Activated T-helper 17 cell treated with anti-CD3 and anti-CD28 coated beads, Interleukin-2, amount 50 U/mL, for 72 hours (primary cell): ENCODE measurements around the gene TUBG1. TPM values are rescaled to one million over a fixed set of nuclear protein-coding genes. Genes with fewer than 3 reads are reported as not detected.
"Not testable (repeated sequence)": the region's sequence is repeated elsewhere in the genome, so short reads cannot be mapped to it uniquely, and the experiment has no call there.

ENCODE experiments used
- ATAC-seq: fragments of 150-1000 bp; cut with Tn5 transposase; replicated peaks from 2 replicates; pipeline ENCODE4 v1.10.0; 2021; ENCODE audit warnings: mild to moderate bottlenecking, moderate library complexity
- H3K27ac Mint-ChIP-seq: one replicate; pipeline ENCODE4 v1.8.0; 2022; ENCODE audit warnings: mixed read lengths
- H3K27me3 Mint-ChIP-seq: one replicate; pipeline ENCODE4 v1.8.0; 2022; ENCODE audit warnings: mixed read lengths
- H3K36me3 Mint-ChIP-seq: one replicate; pipeline ENCODE4 v1.8.0; 2022; ENCODE audit warnings: low read depth, mild to moderate bottlenecking, mixed read lengths
- H3K4me1 Mint-ChIP-seq: one replicate; pipeline ENCODE4 v1.8.0; 2022; ENCODE audit warnings: mixed read lengths
- H3K4me3 Mint-ChIP-seq: one replicate; pipeline ENCODE4 v1.8.0; 2022; ENCODE audit warnings: mild to moderate bottlenecking, mixed read lengths
- H3K9me3 Mint-ChIP-seq: one replicate; pipeline ENCODE4 v1.8.0; 2022; ENCODE audit warnings: mixed read lengths
- total RNA-seq, 2 donors: library from RNA; stranded (reverse); gene quantifications; one replicate each; pipeline ENCODE4 v1.2.3, GENCODE V29; 2022

Gene TUBG1
- total RNA-seq, 2 donors from 2014 or later, result 55.8 to 88.4 TPM

DNA sequence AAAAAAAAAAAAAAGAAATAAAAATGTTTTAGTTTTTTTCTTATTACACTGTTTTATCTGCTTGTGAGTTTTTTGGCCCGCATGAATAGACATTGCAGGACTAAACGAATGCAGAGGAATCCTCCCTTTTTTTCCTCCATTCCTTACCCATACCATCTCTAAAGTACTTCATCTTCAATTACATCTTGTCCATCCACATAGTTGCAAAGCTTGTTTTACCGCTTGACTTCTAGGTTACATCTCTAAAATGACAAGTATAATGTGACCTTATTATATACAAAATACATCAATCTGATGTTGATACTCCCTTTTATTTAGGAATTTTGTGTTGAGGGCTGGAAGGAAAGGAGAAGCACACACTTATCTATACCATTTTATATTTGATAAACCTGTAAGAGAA is 13.1 kb upstream of the TUBG1 start:
- Mint-ChIP-seq H3K4me3 (no peak overlapping the region), H3K9me3 (no peaks in the 10 kb centered on the region), H3K36me3 (peaks cover 62% of the 10 kb centered on the region), H3K27ac (no peak overlapping the region), H3K27me3 (no peaks in the 10 kb centered on the region), H3K4me1 (peaks cover 15% of the 10 kb centered on the region)
- ATAC-seq, result no peak

DNA sequence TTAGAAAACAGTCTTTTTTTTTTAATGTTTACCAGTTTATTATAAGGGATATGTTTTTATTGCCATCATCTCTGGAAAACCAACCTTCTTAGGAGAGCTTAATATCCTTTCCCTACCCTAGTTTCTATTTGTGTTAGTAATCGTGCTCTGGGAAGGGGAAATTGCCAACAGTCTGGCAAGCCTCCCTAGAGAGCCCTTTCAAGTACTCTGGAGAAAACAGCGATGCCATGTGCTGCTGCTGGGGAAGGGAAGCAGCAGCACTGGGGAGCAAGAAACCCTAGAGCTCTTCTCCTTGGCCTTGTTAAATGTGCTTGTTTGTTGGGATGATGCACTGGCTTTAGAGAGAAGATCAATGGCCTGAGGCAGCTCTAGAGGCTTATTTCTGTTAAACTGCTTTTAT is 10.6 kb upstream of the TUBG1 start:
- no peak for ATAC-seq
- H3K27ac Mint-ChIP-seq, result peak overlapping the region; percentile 35
- H3K4me3 Mint-ChIP-seq, result peak overlapping the region; percentile 13
- H3K9me3 Mint-ChIP-seq, result no peaks in the 10 kb centered on the region
- H3K27me3 Mint-ChIP-seq, result no peaks in the 10 kb centered on the region
- peaks cover 60% of the 10 kb centered on the region for H3K36me3 Mint-ChIP-seq
- peaks cover 19% of the 10 kb centered on the region for H3K4me1 Mint-ChIP-seq

DNA sequence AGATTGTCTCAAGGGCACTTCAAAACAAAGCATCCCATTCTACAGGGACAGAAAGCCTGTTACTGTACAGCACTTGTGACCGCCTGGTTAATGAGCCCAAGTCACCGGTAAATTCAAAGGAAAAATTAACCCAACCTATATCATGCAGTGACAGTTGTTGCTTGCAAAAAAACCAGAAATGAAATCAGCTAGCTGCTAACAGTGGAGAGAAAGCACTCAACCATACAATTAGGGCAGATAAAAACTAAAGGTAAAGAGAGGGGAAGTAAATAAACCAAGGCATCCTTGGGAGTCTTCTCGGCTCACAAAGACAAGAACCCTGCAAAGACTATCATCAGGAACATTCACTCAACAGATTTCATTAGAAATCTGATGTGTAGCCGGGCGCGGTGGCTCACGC is 6.2 kb upstream of the TUBG1 start:
- Mint-ChIP-seq H3K36me3 (peaks cover 63% of the 10 kb centered on the region), H3K4me3 (no peak overlapping the region), H3K4me1 (peaks cover 22% of the 10 kb centered on the region), H3K9me3 (no peaks in the 10 kb centered on the region), H3K27ac (no peak overlapping the region), H3K27me3 (no peaks in the 10 kb centered on the region)
- no peak for ATAC-seq

DNA sequence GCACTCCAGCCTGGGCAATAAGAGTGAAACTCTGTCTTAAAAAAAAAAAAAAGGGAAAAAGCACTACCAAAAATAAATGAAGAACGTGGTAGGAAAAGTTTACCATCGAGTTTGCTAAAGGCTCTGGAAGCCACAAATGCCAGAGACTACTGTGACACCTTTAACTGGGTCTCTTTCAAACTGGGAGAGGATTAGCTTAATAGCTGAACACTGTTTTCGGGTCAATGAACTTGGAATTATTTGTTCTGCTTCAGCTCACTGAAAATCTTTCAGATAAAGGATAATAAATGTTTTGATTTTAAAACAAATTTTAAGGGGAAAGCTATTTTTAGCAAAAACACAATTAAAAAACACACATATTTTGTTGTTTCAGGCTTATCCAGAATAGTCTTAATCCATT is 1.7 kb upstream of the TUBG1 start:
- Mint-ChIP-seq H3K9me3 (no peaks in the 10 kb centered on the region), H3K4me1 (peaks cover 13% of the 10 kb centered on the region), H3K4me3 (peak overlapping the region; percentile 96), H3K27me3 (no peaks in the 10 kb centered on the region), H3K27ac (no peak overlapping the region), H3K36me3 (peaks cover 55% of the 10 kb centered on the region)
- no peak for ATAC-seq

DNA sequence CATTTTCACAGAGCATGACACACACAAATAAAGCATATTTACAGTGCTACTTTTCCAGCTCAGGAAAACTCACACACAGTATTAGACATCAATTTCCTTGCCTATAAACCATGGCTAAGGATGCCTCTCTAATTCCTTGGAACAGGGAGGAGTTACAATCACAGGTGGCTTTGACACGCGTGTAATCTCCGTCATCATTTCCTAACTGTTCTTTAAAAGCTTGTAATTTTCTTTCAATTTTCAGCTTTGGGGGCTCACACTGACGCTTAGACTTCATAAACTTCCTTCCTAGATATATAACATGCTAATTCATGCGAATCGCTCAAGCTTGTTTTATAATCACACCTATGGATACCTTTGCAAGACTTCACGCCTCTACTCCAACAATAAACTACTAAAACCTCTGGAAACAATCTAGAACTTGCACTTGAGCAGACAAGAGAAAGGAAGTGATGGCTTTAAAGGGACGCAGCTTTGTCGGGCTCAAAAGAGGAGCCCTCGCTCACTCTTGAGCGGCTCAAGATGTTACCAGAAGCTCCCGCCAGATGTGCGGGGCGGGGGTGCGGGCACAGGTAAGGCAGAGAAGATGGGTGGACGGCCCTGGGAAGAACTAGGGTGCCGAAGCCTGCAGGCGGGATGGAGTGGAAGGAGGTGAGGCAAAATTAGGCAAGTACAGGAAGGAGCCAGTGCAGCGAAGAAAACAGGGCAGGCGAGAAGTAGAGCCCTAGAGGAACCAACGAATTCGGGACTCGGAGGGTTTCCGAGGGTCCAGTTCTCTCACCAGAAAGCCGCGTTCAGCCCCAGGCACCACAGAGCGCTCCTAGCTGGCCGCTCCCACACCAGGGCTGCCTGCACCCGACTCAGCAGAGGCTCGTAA is 940 bp upstream of the TUBG1 start:
- peak; percentile 60 for ATAC-seq
- Mint-ChIP-seq H3K27ac (peak overlapping the region; percentile 94), H3K4me3 (peak overlapping the region; percentile 96), H3K27me3 (no peaks in the 10 kb centered on the region), H3K9me3 (no peaks in the 10 kb centered on the region), H3K36me3 (peaks cover 56% of the 10 kb centered on the region), H3K4me1 (peaks cover 8% of the 10 kb centered on the region)

DNA sequence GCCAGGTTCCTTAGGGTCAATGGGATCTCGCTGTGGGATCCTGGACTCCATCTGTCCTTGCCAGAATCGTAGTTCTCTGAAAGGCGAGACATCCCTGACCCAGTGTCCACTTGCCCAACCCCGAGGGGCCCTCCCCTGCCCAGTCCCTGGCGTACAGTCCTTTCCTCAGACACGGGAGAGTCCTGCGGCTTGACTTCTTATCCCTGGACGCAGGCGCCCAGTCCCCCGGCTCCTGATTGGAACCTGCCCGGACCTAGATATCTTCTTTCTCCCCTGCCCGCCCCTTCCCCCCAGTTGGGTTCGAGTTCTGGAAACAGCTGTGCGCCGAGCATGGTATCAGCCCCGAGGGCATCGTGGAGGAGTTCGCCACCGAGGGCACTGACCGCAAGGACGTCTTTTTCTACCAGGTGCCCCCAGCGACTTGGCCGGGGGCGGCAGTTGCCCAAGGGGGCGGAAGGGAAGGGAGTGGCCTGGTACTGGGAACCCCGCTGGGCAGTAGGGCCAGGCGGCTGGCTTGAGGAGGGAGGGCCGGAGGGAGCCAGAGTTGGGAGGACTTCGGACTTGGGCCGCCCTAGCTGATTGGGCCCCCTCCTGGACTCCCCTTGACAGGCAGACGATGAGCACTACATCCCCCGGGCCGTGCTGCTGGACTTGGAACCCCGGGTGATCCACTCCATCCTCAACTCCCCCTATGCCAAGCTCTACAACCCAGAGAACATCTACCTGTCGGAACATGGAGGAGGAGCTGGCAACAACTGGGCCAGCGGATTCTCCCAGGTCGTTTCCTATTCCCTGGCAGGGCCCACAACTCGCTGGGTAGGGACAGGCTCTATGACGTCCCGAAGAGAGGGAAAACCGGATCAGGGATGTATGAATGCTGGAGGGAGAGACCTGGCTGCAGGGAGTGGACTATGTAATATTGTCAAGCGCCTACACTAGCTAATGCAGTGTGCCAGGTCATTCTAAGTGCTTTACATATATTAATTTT is 625 bp downstream of the TUBG1 start:
- peaks cover 56% of the 10 kb centered on the region for H3K36me3 Mint-ChIP-seq
- not testable (repeated sequence) for H3K9me3 Mint-ChIP-seq, H3K4me1 Mint-ChIP-seq, H3K27me3 Mint-ChIP-seq
- peak overlapping the region; percentile 94 for H3K27ac Mint-ChIP-seq
- peak; percentile 1 for ATAC-seq
- peak overlapping the region; percentile 96 for H3K4me3 Mint-ChIP-seq

DNA sequence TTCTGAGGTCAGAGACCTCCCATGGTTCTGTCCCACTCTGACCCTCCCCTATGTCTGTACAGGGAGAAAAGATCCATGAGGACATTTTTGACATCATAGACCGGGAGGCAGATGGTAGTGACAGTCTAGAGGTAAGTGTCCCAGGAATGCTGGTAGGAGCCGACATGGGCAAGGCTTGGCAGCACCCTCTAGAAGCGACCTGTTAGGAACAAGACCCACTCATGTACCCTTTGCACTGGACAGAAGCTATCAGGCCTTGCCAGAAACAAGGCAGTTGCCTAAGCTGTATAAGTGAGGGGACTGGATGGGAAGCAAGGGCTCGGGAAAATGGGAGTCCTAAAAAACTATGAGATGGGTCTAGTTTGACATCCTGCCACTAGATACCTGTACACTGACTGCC is 2.5 kb downstream of the TUBG1 start:
- no peak for ATAC-seq
- H3K27me3 Mint-ChIP-seq, result no peaks in the 10 kb centered on the region
- H3K4me1 Mint-ChIP-seq, result no peaks in the 10 kb centered on the region
- no peak overlapping the region for H3K4me3 Mint-ChIP-seq
- H3K9me3 Mint-ChIP-seq, result no peaks in the 10 kb centered on the region
- no peak overlapping the region for H3K27ac Mint-ChIP-seq
- H3K36me3 Mint-ChIP-seq, result peaks cover 48% of the 10 kb centered on the region

DNA sequence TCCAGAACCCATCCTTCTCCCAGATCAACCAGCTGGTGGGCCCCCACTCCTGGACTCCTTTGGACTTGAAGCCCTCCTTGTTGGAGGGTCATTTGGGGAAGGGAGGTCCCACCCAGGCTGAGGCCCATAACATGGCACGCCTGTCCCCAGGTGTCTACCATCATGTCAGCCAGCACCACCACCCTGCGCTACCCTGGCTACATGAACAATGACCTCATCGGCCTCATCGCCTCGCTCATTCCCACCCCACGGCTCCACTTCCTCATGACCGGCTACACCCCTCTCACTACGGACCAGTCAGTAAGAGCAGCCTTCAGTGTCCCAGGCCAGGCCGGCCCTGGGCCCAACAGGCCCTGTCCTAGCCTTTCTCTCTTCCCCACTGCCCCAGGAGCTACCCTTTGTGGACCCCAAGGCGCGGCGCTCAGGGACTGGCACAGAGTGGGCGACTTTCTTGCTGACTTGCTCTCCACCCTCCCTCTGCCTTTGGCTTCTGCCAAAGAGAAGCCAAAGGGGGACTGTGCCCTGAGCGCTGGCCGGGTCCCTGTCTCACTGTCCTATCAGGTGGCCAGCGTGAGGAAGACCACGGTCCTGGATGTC is 4.3 kb downstream of the TUBG1 start:
- Mint-ChIP-seq H3K9me3 (no peaks in the 10 kb centered on the region), H3K4me1 (no peaks in the 10 kb centered on the region), H3K4me3 (no peak overlapping the region), H3K27ac (no peak overlapping the region), H3K27me3 (no peaks in the 10 kb centered on the region), H3K36me3 (peaks cover 48% of the 10 kb centered on the region)
- ATAC-seq, result no peak

DNA sequence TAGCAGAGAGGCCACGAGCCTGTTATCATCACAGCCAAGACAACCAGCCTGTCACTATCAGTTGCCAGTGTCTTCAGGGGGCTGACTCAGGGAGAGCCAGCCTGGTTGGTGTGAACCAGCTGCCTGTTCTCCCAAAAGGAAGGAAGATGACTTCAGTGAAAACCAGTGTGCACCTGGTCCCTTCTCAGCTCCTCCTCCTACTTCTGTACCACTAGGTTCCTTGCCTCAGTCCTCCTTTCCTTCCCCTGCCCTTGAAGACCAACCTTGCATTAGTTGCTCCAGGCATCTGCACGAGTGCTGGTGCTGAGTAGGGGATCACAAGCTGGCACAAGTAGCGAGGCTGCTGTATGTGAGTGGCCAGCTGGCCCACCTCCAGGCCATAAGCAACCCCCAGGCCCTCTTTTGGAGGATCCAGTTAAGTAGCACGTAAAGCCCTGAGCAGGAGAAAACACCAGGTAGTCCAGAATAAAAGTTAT is 8.5 kb downstream of the TUBG1 start:
- Mint-ChIP-seq H3K4me1 (no peaks in the 10 kb centered on the region), H3K4me3 (no peak overlapping the region), H3K36me3 (peaks cover 30% of the 10 kb centered on the region), H3K27ac (peak overlapping the region; percentile 28), H3K9me3 (no peaks in the 10 kb centered on the region), H3K27me3 (no peaks in the 10 kb centered on the region)
- no peak for ATAC-seq

DNA sequence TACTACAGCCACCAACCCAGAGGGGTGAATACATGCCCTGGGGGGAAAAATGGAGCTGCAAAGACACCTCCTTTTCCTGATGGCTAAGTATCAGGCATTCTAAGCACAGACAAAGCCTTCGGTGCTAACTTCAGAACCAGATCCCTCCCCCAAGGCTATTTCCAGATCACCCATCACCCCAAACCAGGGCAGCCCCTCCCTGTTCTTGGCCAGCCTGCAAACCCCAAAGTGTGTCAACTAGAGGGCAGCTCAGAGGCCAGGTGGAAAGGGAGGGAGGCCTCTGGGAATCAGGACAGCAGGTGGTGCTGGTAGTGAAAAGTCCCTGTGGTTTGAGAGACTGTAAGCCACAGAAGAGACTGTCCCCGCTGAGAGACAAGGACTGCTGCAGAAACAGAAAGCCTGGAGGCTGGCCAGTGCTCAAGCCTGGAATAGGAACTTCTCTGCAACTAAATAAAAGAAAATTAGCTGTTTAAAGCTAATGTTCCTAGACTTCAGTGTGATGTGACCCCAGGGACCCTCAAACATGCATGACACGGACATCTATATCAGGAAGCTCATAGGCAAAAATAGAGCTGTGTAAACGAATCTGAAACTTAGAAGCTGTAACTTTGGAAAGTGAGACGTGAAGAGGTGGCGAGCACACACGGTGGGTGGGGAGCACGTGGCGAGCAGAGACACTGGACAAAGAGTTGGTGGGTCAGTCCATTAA is 9.1 kb downstream of the TUBG1 start:
- ATAC-seq, result peak; percentile 57
- H3K27ac Mint-ChIP-seq, result peak overlapping the region; percentile 28
- H3K4me1 Mint-ChIP-seq, result no peaks in the 10 kb centered on the region

DNA sequence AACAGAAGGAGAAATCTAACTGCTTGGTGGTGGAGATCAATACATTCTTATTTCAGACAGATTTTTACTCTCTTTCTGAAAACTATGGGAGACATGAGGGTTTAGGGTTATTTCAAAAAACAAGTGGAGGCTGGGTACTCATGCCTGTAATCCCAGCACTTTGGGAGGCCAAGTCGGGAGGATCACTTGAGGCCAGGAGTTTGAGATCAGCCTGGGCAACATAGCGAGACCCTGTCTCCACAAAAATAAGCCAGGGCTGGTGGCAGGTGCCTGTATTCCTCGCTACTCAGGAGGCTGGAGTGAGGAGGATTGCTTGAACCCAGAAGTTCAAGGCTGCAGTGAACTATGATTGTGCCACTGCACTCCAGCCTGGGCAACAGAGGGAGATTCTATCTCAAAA is 12.5 kb downstream of the TUBG1 start:
- H3K27ac Mint-ChIP-seq, H3K36me3 Mint-ChIP-seq, H3K4me3 Mint-ChIP-seq, H3K4me1 Mint-ChIP-seq, H3K27me3 Mint-ChIP-seq, H3K9me3 Mint-ChIP-seq, ATAC-seq: not testable (repeated sequence)

More for the DNA sequence above, 9.1 kb downstream of the TUBG1 start:
- Mint-ChIP-seq H3K4me3 (no peak overlapping the region), H3K9me3 (no peaks in the 10 kb centered on the region), H3K36me3 (peaks cover 24% of the 10 kb centered on the region), H3K27me3 (no peaks in the 10 kb centered on the region)

DNA sequence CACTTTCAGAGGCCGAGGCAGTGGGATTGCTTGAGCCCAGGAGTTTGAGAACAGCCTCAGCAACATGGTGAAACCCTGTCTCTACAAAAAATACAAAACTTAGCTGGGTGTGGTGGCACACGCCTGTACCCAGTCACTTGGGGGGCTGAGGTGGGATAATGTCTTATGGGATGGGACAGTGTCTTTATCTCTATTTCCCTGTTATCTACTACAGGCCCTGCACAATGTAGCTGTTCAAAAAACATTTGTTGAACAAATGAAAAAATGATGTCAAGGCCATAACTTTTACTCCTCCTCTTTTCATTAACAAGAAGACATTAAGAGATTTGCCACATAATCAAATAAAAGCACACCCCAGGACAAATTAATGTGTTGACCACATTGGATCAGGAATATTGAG is 13.8 kb downstream of the TUBG1 start:
- ATAC-seq, result no peak
- Mint-ChIP-seq H3K27ac (no peak overlapping the region), H3K9me3 (no peaks in the 10 kb centered on the region), H3K36me3 (no peaks in the 10 kb centered on the region), H3K27me3 (no peaks in the 10 kb centered on the region), H3K4me1 (no peaks in the 10 kb centered on the region), H3K4me3 (no peak overlapping the region)

DNA sequence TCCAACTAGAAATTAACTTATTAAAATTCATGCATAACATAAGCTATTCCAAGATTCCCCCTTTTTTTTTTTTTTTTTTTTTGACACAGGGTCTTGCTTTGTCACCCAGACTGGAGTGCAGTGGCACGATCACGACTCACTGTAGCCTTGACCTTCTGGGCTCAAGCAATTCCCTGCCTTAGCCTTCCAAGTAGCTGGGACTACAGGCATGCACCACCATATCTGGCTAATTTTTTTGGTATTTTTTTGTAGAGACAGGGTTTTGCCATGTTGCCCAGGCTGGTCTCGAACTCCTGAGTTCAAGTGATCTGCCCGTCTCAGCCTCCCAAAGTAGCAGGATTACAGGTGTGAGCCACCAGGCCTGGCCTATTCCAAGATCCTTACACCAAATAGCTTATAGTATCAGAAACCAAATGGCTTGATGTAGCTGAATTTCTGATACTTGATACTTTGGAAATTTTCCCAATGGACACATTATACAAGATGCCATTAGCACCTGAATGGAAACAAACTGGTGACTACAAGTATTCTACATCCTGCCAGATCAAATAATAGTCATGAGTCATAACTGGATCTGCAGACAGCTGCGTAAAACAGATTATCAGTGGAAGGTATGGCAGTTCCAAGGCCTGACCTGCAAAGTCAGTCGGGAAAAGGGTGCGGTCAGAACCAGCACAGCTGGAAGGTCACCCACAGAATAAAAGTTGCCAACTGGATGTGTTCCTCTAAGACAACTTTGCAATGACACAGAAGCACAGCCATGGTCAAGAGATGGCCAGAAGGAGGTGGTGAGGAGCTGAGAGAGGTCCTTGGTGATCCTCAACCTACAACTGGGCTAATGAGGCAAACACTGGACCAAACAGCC is 14.5 kb downstream of the TUBG1 start:
- no peaks in the 10 kb centered on the region for H3K4me1 Mint-ChIP-seq
- H3K9me3 Mint-ChIP-seq, result no peaks in the 10 kb centered on the region
- H3K27me3 Mint-ChIP-seq, result no peaks in the 10 kb centered on the region
- no peak for ATAC-seq
- H3K36me3 Mint-ChIP-seq, result no peaks in the 10 kb centered on the region
- no peak overlapping the region for H3K4me3 Mint-ChIP-seq
- no peak overlapping the region for H3K27ac Mint-ChIP-seq
